HG02642 (cell line): Measurements from ENCODE around the gene CNTNAP4.

Source experiments
- ATAC-seq: cut with Tn5 transposase; IDR thresholded peaks from one replicate; pipeline ENCODE4 v1.9.1; 2021; ENCODE audit warnings: mild to moderate bottlenecking; ENCODE audit not compliant: unreplicated experiment, poor library complexity

The CNTNAP4 gene

GRCh38 chr16:76483307-76483909 lies 206.2 kb downstream of the CNTNAP4 start:
- no peak for ATAC-seq

GRCh38 chr16:76484020-76484419 lies 206.8 kb downstream of the CNTNAP4 start:
- no peak for ATAC-seq

- no peak for ATAC-seq
These were observed 209.5 kb downstream of the CNTNAP4 start for GRCh38 chr16:76486740-76487139.

DNA sequence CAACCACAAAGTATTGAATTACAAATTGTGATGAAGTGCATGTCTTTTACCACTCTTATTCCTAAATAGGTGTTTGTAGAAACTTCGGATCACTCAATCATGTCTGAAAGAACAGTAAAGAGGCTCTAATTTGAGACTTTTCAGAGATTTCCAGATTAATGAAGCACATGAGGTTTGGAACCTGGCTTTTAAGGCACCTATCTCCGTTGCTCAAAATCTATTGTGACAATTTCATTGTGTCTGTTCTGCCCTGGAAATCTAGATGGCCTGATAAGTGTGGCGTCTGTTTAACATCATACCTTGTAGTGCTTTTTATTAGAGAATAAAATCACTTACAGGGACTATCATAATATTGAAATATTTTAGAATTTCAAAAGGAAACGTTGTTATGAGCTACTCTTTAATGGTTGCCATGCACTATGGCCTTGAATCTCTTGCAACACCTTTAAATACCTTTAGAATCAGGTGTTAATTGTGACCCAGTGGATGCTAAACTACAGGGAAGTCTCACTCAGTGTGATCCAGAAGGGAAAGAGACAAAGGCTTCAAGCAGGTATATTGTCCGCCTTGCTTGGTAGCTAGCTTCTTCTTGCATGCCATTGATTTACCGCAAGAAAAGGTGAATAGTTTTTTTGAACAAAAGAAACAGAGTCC lies 210.3 kb downstream of the CNTNAP4 start:
- no peak for ATAC-seq

DNA sequence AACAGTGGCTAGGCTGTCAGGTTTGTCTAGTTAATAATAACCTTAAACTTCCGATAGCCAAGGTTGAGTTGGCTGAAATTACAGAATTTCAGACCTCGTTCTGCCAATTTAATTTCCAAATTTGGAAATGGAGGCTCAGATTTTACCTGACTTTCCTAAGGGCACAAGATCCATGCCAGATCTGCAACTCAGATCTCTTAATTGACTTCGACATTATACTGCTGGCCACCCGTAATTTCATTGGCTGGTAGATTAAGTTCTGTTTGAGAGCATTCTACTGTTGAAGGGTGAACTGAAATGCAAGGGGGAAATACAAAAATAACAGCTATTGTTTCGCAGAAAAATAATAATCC lies 210.8 kb downstream of the CNTNAP4 start:
- ATAC-seq = no peak

DNA sequence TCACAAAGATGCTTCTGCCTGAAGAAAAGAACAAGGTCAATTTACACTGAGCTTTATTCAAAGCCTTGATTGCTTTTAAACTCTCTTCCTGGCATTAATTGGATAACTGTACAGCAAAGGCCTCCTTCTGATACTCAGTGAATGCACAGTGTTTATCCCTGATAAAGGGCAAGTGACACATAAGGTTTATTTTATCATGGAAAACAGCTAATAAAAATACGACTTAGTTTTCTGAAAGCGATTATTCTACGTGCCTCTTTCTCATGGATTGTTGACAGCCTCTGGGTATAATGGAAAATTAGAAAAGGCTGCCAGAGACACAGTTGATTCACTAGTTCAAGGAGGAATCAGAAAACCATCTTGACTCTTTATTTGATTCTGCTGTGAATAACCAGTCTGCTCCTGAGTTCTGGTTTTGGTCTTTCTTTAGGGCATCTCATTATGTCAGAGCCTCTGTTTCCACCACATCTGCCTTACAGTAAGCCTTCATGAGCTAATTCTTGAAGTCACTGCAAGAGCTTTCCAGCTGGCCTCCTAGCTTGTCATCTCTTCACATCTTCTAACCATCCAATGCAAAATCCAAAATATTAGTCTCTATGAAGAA lies 212.9 kb downstream of the CNTNAP4 start:
- ATAC-seq = no peak

DNA sequence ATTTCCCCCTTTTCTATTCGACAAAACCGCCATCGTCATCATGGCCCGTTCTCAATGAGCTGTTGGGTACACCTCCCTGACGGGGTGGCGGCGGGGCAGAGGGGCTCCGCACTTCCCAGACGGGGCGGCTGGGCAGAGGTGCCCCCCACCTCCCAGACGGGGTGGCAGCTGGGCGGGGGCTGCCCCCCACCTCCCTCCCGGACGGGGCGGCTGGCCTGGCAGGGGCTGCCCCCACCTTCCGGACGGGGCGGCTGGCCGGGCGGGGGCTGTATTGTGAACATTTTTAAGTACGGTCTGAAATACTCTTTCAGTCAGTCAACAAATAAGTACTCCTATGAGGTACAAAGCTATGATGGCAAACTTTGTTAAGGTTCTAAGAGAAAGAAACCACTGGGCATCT lies 222.8 kb downstream of the CNTNAP4 start:
- ATAC-seq = no peak

- ATAC-seq = no peak
These were observed 224.9 kb downstream of the CNTNAP4 start for GRCh38 chr16:76502063-76502462.

GRCh38 chr16:76502555-76502954 lies 225.4 kb downstream of the CNTNAP4 start:
- no peak for ATAC-seq

DNA sequence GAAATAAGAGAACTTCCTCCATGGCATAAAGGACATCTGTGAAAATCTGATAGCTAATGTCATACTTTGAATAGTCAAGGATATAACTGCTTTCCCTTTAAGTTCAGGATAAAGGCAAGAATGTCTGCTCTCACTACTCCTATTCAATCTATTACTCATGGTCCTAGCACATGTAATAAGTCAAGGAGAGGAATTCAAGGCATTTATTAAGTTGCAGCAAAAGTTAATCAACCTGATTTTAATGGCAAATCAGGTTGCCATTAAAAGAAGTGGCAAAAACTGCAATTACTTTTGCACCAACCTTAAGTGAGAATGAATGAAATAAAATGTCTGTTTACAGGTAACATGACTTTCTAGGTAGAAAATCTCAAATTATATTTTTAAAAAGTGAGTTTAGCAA lies 225.9 kb downstream of the CNTNAP4 start:
- no peak for ATAC-seq

GRCh38 chr16:76511203-76511602 lies 234.0 kb downstream of the CNTNAP4 start:
- no peak for ATAC-seq

DNA sequence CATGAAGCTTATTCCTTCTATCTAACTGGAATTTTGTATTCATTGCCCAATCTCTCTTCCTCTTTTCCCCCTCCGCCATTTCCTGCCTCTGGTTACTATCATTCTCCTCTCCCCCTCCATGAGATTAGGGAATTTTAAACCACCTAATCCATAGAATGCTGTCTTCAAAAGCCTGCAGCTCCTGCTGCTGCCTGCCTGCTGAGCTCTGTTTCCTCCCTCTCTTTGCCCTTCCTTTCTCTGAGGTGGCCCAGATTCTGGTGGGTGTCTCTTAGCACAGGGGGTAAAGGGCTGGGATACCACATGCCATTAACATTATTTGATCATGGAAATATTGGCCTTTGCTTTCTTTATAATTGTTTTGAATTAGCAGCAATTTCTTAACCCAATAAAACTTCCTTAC lies 241.6 kb downstream of the CNTNAP4 start:
- ATAC-seq = no peak

GRCh38 chr16:76524356-76524755 lies 247.2 kb downstream of the CNTNAP4 start:
- ATAC-seq = no peak

GRCh38 chr16:76524769-76525168 lies 247.6 kb downstream of the CNTNAP4 start:
- no peak for ATAC-seq

DNA sequence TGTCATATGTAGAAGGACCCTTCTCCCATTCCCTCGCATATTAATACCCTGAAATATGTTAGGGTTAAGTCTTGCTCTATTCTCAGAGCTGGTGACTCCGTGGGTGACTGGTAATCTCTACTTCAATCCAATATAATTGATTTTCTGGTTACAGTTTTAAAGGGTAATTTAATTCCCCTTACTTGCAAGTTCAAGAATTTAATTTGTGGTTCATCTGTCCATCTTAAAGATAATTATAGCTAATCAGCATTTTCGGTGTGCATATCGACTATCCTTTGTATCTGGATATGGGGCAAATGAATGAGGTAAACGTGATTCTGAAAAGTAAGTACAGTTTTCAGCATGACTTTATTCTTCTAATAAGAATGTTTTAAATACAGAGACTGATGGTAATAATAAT lies 250.0 kb downstream of the CNTNAP4 start:
- ATAC-seq = no peak

GRCh38 chr16:76529120-76529519 lies 251.9 kb downstream of the CNTNAP4 start:
- no peak for ATAC-seq

DNA sequence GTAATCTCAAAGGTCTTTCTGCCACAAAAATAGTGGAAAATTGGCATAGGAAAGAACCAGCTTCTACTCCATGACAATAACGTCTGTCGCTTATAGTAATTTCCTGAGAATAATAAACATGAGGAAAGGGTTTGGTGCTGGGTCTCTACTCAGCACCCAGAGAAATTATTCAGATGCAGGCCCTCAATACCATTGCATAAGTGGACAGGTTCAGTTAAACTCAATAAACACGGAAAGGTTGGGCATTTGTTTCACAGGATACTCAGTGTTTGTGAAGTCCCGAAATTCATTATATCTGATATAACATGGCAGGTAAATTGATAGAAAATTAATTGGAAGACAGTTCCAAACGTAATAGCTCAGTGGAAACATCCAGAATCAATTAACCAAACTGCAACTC lies 254.0 kb downstream of the CNTNAP4 start:
- ATAC-seq = no peak

DNA sequence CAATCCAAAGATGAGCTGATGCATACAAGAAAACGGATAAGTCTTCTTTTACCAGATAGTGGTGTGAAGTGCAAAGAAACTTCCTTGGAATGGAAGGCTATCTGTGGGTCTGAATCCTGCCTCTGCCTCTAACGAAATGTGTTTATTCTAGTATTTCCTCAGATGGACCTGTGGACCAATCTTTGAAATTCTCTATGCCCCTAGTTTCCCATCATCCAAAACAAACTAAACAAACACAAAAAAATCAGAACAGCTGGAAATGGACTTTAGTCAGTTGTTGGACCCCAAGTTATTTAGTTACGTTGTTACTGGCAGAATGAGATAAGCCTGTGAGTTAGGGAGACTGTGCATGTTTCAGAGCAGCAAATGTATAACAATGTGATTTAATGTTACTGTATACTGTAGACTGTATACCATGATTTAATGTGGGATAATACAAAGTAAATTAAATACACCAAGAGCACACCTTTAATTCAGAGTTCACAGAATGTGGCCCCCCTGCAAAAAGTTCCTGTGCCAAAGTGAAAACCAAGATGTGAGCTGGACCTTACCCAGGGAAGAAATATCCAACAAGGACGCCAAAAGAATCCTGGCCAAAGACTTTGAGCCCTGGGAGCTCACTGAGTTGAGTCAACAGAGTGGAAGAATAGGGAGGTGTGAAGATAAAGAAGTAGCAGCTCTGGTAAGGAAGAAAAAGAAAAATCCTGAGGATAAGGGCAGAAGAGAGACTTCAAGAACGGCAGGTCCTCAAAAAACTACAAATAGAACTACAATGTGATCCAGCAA lies 255.2 kb downstream of the CNTNAP4 start:
- ATAC-seq = no peak

- no peak for ATAC-seq
These were observed 262.4 kb downstream of the CNTNAP4 start for GRCh38 chr16:76539609-76540008.

- ATAC-seq = no peak
These were observed 263.9 kb downstream of the CNTNAP4 start for GRCh38 chr16:76541070-76541469.

- ATAC-seq = no peak
These were observed 288.3 kb downstream of the CNTNAP4 start for GRCh38 chr16:76565542-76565941.
